K562 (cell line): Measurements from ENCODE around the gene TMEM205. TPM values are rescaled to one million over a fixed set of nuclear protein-coding genes. Genes with fewer than 3 reads are reported as not detected.
A peak's percentile ranks its signal among the peaks of the same experiment; 100 is the strongest.

Experiments used
- ATAC-seq: fragments of 200-7000 bp; cut with Tn5 transposase; 3 replicates; pipeline ENCODE4 v1.9.1; 2020; ENCODE audit warnings: moderate library complexity
- BruUV-seq: library from RNA; stranded (reverse); fragments of 400-500 nt; replicated peaks from 2 replicates; lab custom pipeline; 2021; lab: Mats Ljungman, UMichigan
- CTCF ChIA-PET: fragments of 300-600 bp; formaldehyde crosslinking; extraction: SDS; loops from one replicate; lab custom pipeline; 2021; ENCODE audit warnings: low intra/inter-chr PET ratio; lab: Yijun Ruan, JAX
- POLR2A ChIA-PET: fragments of 300-600, 350-650 bp; sonication (Branson Sonifier 250); formaldehyde crosslinking; extraction: SDS; loops from one replicate; lab custom pipeline; 2021; ENCODE audit warnings: antibody characterized with exemption, inconsistent platforms; lab: Yijun Ruan, JAX
- DNase-seq, 4 experiments: peaks; one replicate each; pipeline versions ENCODE4 v3.0.0 to v3.0.0-alpha.2; 2011 to 2018; ENCODE audit warnings: low spot score in 3 of 4, mixed read lengths in 3 of 4; ENCODE audit errors: extremely low read depth in 1 of 4
- FAIRE-seq: peaks from 2 replicates; lab custom pipeline; 2011; peaks lifted over from hg19 to GRCh38; lab: Jason Lieb, UNC
- H2AFZ ChIP-seq: 2 replicates; pipeline ENCODE4 v1.6.0; 2011; ENCODE audit warnings: low read depth, low read length, control low read depth, inconsistent platforms
- H3K27ac ChIP-seq: fragments of 200-600 bp; 3 replicates; pipeline ENCODE4 v1.8.0; 2011; ENCODE audit warnings: low read depth, mild to moderate bottlenecking, control low read depth, inconsistent platforms, low read length, moderate library complexity, mixed read lengths; ENCODE audit errors: extremely low read depth
- H3K27me3 ChIP-seq, 2 experiments: fragments of 300-600 bp in 1 of 2; 2 replicates in 1 of 2; 3 replicates in 1 of 2; pipeline versions ENCODE4 v1.6.0 to v1.8.0; 2011; ENCODE audit warnings: inconsistent platforms in 2 of 2, low read length in 2 of 2, mild to moderate bottlenecking in 1 of 2, mixed read lengths in 1 of 2, moderate library complexity in 1 of 2; ENCODE audit not compliant: control insufficient read depth in 2 of 2, insufficient read depth in 2 of 2
- H3K36me3 ChIP-seq: fragments of 300-600 bp; 3 replicates; pipeline ENCODE4 v1.8.0; 2011; ENCODE audit warnings: mild to moderate bottlenecking, low read length, inconsistent platforms; ENCODE audit not compliant: control insufficient read depth, insufficient read depth
- H3K4me1 ChIP-seq, 2 experiments: fragments of 200-600 bp in 1 of 2; replicated peaks in 1 of 2; 2 replicates in 1 of 2; 3 replicates in 1 of 2; pipeline versions ENCODE4 v1.5.1 to v1.8.0; 2011; ENCODE audit warnings: inconsistent platforms in 2 of 2, low read length in 2 of 2, mild to moderate bottlenecking in 1 of 2, mixed read lengths in 1 of 2, moderate library complexity in 1 of 2; ENCODE audit not compliant: control insufficient read depth in 2 of 2, insufficient read depth in 2 of 2
- H3K4me2 ChIP-seq: 2 replicates; pipeline ENCODE4 v1.6.1; 2011; ENCODE audit warnings: low read length, control low read depth, inconsistent platforms, mixed read lengths; ENCODE audit not compliant: insufficient read depth
- H3K4me3 ChIP-seq: fragments of 200-600 bp; sonication (generic), shearing (Covaris generic); 2 replicates; pipeline ENCODE4 v1.5.1; 2016; ENCODE audit warnings: control low read depth, inconsistent platforms
- H3K79me2 ChIP-seq: fragments of 200-600 bp; 3 replicates; pipeline ENCODE4 v1.8.0; 2011; ENCODE audit warnings: low read length, inconsistent platforms; ENCODE audit not compliant: control insufficient read depth, insufficient read depth
- H3K9ac ChIP-seq, 2 experiments: 2 replicates each; pipeline versions ENCODE4 v1.6.0 to v1.6.1; 2011; ENCODE audit warnings: low read depth in 2 of 2, low read length in 2 of 2, control low read depth in 1 of 2, inconsistent platforms in 1 of 2, mild to moderate bottlenecking in 1 of 2, mixed read lengths in 1 of 2; ENCODE audit not compliant: insufficient read depth in 1 of 2
- H3K9me1 ChIP-seq: one replicate; pipeline ENCODE4 v1.6.0; 2011; ENCODE audit warnings: inconsistent platforms, mild to moderate bottlenecking, low read length, moderate library complexity; ENCODE audit not compliant: control insufficient read depth, insufficient read depth
- H3K9me3 ChIP-seq: replicated peaks from 2 replicates; pipeline ENCODE4 v1.5.1; 2011; ENCODE audit warnings: low read depth, low read length, inconsistent platforms; ENCODE audit not compliant: control insufficient read depth, insufficient read depth
- H4K20me1 ChIP-seq: replicated peaks from 2 replicates; pipeline ENCODE4 v1.6.1; 2011; ENCODE audit warnings: low read length, inconsistent platforms, mixed read lengths; ENCODE audit not compliant: control insufficient read depth, insufficient read depth
- ADNP ChIP-seq: fragments of 200-800 bp; sonication (Bioruptor generic); IDR thresholded peaks from 2 replicates; pipeline ENCODE4 v1.6.1; 2016; ENCODE audit warnings: missing genetic modification characterization, missing compliant biosample characterization
- FOXK2 ChIP-seq, 2 experiments: fragments of 450-650 bp; IDR thresholded peaks in 1 of 2; conservative IDR thresholded peaks in 1 of 2; 2 replicates each; pipeline ENCODE4 v1.6.1; 2016; ENCODE audit warnings: low read depth in 2 of 2, mild to moderate bottlenecking in 1 of 2
- JUND ChIP-seq, 2 experiments: IDR thresholded peaks; 2 replicates in 1 of 2; 3 replicates in 1 of 2; pipeline ENCODE4 v1.6.1; 2011; ENCODE audit warnings: borderline replicate concordance in 2 of 2, low read depth in 2 of 2, low read length in 2 of 2, improper control_type of control experiment in 1 of 2, missing biosample characterization in 1 of 2, missing genetic modification characterization in 1 of 2, missing genetic modification reagents in 1 of 2
- KLF1 ChIP-seq: fragments of 450-650 bp; IDR thresholded peaks from 2 replicates; pipeline ENCODE4 v1.6.1; 2016; ENCODE audit warnings: missing genetic modification characterization, missing compliant biosample characterization
- PHF20 ChIP-seq: fragments of 450-650 bp; IDR thresholded peaks from 2 replicates; pipeline ENCODE4 v1.6.1; 2018; ENCODE audit not compliant: partially characterized antibody
- POLR2B ChIP-seq: fragments of 450-650 bp; IDR thresholded peaks from 2 replicates; pipeline ENCODE4 v1.6.1; 2018; ENCODE audit warnings: low read depth; ENCODE audit not compliant: partially characterized antibody
- RB1 ChIP-seq: fragments of 450-650 bp; IDR thresholded peaks from 2 replicates; pipeline ENCODE4 v1.6.1; 2017; ENCODE audit warnings: low read depth, mild to moderate bottlenecking
- SETDB1 ChIP-seq: IDR thresholded peaks from one replicate; pipeline ENCODE4 v1.6.1; 2012; ENCODE audit warnings: low read length, control low read depth, inconsistent platforms
- SIRT6 ChIP-seq: IDR thresholded peaks from one replicate; pipeline ENCODE4 v1.6.1; 2012; ENCODE audit warnings: low read depth, mild to moderate bottlenecking, control low read depth, inconsistent platforms, low read length, moderate library complexity
- USF1 ChIP-seq: sonication (generic); formaldehyde crosslinking; IDR thresholded peaks from 2 replicates; pipeline ENCODE4 v1.9.0; 2022; ENCODE audit warnings: mild to moderate bottlenecking, missing genetic modification reagents
- ZBTB2 ChIP-seq: fragments of 450-650 bp; IDR thresholded peaks from 2 replicates; pipeline ENCODE4 v1.6.1; 2016; ENCODE audit warnings: antibody characterized with exemption
- ZNF282 ChIP-seq: sonication (generic); formaldehyde crosslinking; IDR thresholded peaks from 2 replicates; pipeline ENCODE4 v1.8.1; 2023; ENCODE audit warnings: missing genetic modification reagents
- ZNF512 ChIP-seq: IDR thresholded peaks from 2 replicates; pipeline ENCODE4 v1.6.1; 2016; ENCODE audit warnings: missing genetic modification characterization, missing compliant biosample characterization
- WGBS: fragments of 100-300 bp; shearing (Covaris generic); methylation state at CpG from one replicate; pipeline ENCODE4 v1.1.6; 2016; ENCODE audit warnings: low coverage, mixed read lengths; ENCODE audit not compliant: insufficient coverage; ENCODE audit errors: missing lambda C conversion rate; 5-methylcytosine and 5-hydroxymethylcytosine counted together
- in situ Hi-C: fragments of 300-500 bp; cut with MboI; formaldehyde crosslinking; loops from 4 replicates; pipeline ENCODE4 v1.15.0; 2018; ENCODE audit warnings: inconsistent platforms, mixed read lengths
- intact Hi-C: fragments of 100-400 bp; cut with micrococcal nuclease; formaldehyde crosslinking; loops from 2 replicates; pipeline ENCODE4 v1.14.2; 2022
- polyA plus RNA-seq, 8 experiments: library from polyadenylated mRNA; depleted of rRNA in 4 of 8; stranded (reverse) in 5 of 8; unstranded in 3 of 8; fragments of >200 nt; fragmentation: Nextera tagmentation in 2 of 8; fragmentation: Illumina TruSeq in 1 of 8; extraction: Ambion mirVana in 2 of 8; extraction: Trizol in 1 of 8; gene quantifications; 2 replicates each; pipeline versions ENCODE4 v1.2.1 to v1.2.3, GENCODE V29; 2011 to 2014; ENCODE audit warnings: inconsistent platforms in 1 of 8, missing spikeins in 1 of 8
- total RNA-seq, 7 experiments: library from RNA; depleted of rRNA in 6 of 7; stranded (reverse); fragments of >200 nt in 6 of 7; fragmentation: Illumina TruSeq in 2 of 7; extraction: Trizol in 2 of 7; gene quantifications; 2 replicates each; pipeline versions ENCODE4 v1.2.1 to v1.2.3, GENCODE V29; 2011 to 2021; ENCODE audit warnings: low replicate concordance in 1 of 7

TMEM205 gene
- total and polyA plus RNA-seq, 9 of the 15 experiments (the other 6 are each of a cell fraction or from before 2014, with no cell fraction given), result 21.3 to 81.5 (median 44.1) TPM

GRCh38 chr19:11387162-11388034 is 41.3 kb upstream of the TMEM205 start (continued):
- TF ChIP-seq ZBTB2, result no peak
- no peak for TF ChIP-seq FOXK2 (conservative IDR thresholded peaks at IDR 0.05 in 1 of 2, IDR thresholded peaks at IDR 0.05 in 1 of 2; ENCODE audit: low read depth in 2 of 2)
- TF ChIP-seq POLR2B, result no peak
- TF ChIP-seq JUND (IDR thresholded peaks at IDR 0.05; ENCODE audit: borderline replicate concordance, low read depth, low read length), result no peak
- no peak for TF ChIP-seq JUND (tag; IDR thresholded peaks at IDR 0.05; ENCODE audit: borderline replicate concordance, low read depth, low read length)
- no peak for TF ChIP-seq SIRT6

- DNase-seq, result no peak
- WGBS, result 60% methylated on average over 5 of the region's 5 CpGs
- ChIA-PET CTCF (interaction anchor here (0.6 kb wide), 1 partner anchor 10 kb away, joined by 3 read pairs; the partner anchor contains the start of gene SWSAP1), POLR2A (interaction anchor here (2.8 kb wide), 1 partner anchor 10 kb away, joined by 20 read pairs; the partner anchor contains the start of gene SWSAP1)
- H3K9me1 ChIP-seq, result peaks cover 3% of the 10 kb centered on the region
- intact Hi-C loops (loop anchor here (1.0 to 5.0 kb wide), 3 partner anchors 51 to 98 kb away; partner anchors contain the start of genes ELAVL3, ODAD3 and PRKCSH), in situ Hi-C loops (no loop called here)
- no peaks in the 10 kb centered on the region for H3K27me3 ChIP-seq
- peak overlapping the region; percentile 90; the same call in 1 of the 2 replicates for H3K4me2 ChIP-seq
- H2AFZ ChIP-seq, result peak overlapping the region; percentile 86
- peaks cover 8 to 46% of the 10 kb centered on the region in 2 experiments; a peak in 3 of 5 replicates for H3K4me1 ChIP-seq
- H3K36me3 ChIP-seq, result peaks cover 24% of the 10 kb centered on the region
- peak; percentile 19 for FAIRE-seq
- H3K9ac ChIP-seq, result no peak overlapping the region
- H3K79me2 ChIP-seq, result peaks cover 16% of the 10 kb centered on the region; the same call in 2 of the 3 replicates
- no peaks in the 10 kb centered on the region for H4K20me1 ChIP-seq
- no TSS peak for BruUV-seq
- no peak for ATAC-seq
- no peak overlapping the region for H3K4me3 ChIP-seq
- H3K27ac ChIP-seq, result no peak overlapping the region; the same call in 2 of the 3 replicates
- H3K9me3 ChIP-seq, result no peaks in the 10 kb centered on the region
- TF ChIP-seq ZNF512 (tag), result peak; percentile 8
- TF ChIP-seq PHF20, result no peak
- TF ChIP-seq ADNP (tag), result no peak
- TF ChIP-seq ZNF282 (CRISPR knock-in tag), result no peak
- no peak for TF ChIP-seq KLF1 (tag)
- no peak for TF ChIP-seq USF1 (CRISPR knock-in tag)
- no peak for TF ChIP-seq SETDB1
- TF ChIP-seq RB1, result no peak
Observed at GRCh38 chr19:11384778-11385129, 38.7 kb upstream of the TMEM205 start.
